ENCODE results near the gene ELK3. TPM values are rescaled to one million over a fixed set of nuclear protein-coding genes. Genes with fewer than 3 reads are reported as not detected.

The ELK3 gene
- total and polyA plus RNA-seq, 4 donors, result 13.6 to 73.8 (median 36.0) TPM

GRCh38 chr12:96212456-96213375, 18.5 kb downstream of the ELK3 start:
- Histone ChIP-seq H3K4me1 (ENCODE audit: control insufficient read depth in 1 of 2, insufficient read depth in 2 of 2, low read length in 2 of 2) (no peaks in the 10 kb centered on the region), H3K9me3 (ENCODE audit: control insufficient read depth, low read length) (no peaks in the 10 kb centered on the region), H3K4me3 (ENCODE audit: low read length in 2 of 2) (no peak overlapping the region), H3K27ac (ENCODE audit: low read depth in 1 of 2, low read length in 2 of 2) (no peak overlapping the region), H3K27me3 (ENCODE audit: control insufficient read depth in 1 of 2, insufficient read depth in 2 of 2, low read length in 1 of 2) (no peaks in the 10 kb centered on the region), H3K36me3 (ENCODE audit: control insufficient read depth in 1 of 2, insufficient read depth in 2 of 2, low read length in 1 of 2) (no peaks in the 10 kb centered on the region)
- ATAC-seq (ENCODE audit: low FRiP score) (no peak), DNase-seq (no peak)
- 86 to 89% methylated on average over 10 of the region's 10 CpGs for WGBS, 2 donors
- intact Hi-C loops (cut with DNase I), result loop anchor here (5.0 to 10.0 kb wide), 2 partner anchors 302 to 305 kb away; no protein-coding TSS in a partner anchor

- DNase-seq, result no peak
- Histone ChIP-seq H3K27ac (ENCODE audit: low read depth in 1 of 2, low read length in 2 of 2) (no peak overlapping the region), H3K9me3 (ENCODE audit: control insufficient read depth, low read length) (no peaks in the 10 kb centered on the region), H3K36me3 (ENCODE audit: control insufficient read depth in 1 of 2, insufficient read depth in 2 of 2, low read length in 1 of 2) (no peaks in the 10 kb centered on the region), H3K4me1 (ENCODE audit: control insufficient read depth in 1 of 2, insufficient read depth in 2 of 2, low read length in 2 of 2) (no peaks in the 10 kb centered on the region), H3K27me3 (ENCODE audit: control insufficient read depth in 1 of 2, insufficient read depth in 2 of 2, low read length in 1 of 2) (no peaks in the 10 kb centered on the region), H3K4me3 (ENCODE audit: low read length in 2 of 2) (no peak overlapping the region)
- no peak for ATAC-seq (ENCODE audit: low FRiP score)
- 87 to 92% methylated on average over 7 of the region's 7 CpGs for WGBS, 2 donors
- intact Hi-C loops (cut with DNase I), result loop anchor here (2.0 to 10.0 kb wide), 3 partner anchors 153 to 303 kb away; no protein-coding TSS in a partner anchor
Observed at GRCh38 chr12:96213869-96214268, 19.7 kb downstream of the ELK3 start.

DNA sequence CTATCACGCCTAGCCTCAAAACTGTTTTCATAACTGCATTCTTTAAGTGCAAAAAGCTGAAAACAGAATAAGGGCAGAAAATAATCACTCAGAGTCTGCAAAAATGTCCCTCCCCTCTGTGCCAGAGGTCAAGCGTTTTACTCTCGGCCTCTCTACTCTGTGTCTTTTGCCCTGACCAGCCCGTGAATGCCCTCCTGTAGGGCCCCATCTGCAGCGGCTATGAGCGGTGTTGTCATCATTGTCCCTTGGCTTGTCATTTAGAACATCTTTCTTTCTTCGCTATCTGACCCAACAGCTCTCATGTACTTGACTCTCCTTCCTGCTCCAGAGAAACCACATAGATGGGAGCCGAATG, 21.7 kb downstream of the ELK3 start:
- intact Hi-C loops (cut with DNase I), result loop anchor here (1.0 to 10.0 kb wide), 4 partner anchors 155 to 299 kb away; partner anchors contain the start of gene CDK17 (in 1 of the 2)
- Histone ChIP-seq H3K27ac (ENCODE audit: low read depth in 1 of 2, low read length in 2 of 2) (no peak overlapping the region), H3K4me1 (ENCODE audit: control insufficient read depth in 1 of 2, insufficient read depth in 2 of 2, low read length in 2 of 2) (no peaks in the 10 kb centered on the region), H3K9me3 (ENCODE audit: control insufficient read depth, low read length) (no peaks in the 10 kb centered on the region), H3K4me3 (ENCODE audit: low read length in 2 of 2) (no peak overlapping the region), H3K27me3 (ENCODE audit: control insufficient read depth in 1 of 2, insufficient read depth in 2 of 2, low read length in 1 of 2) (no peaks in the 10 kb centered on the region), H3K36me3 (ENCODE audit: control insufficient read depth in 1 of 2, insufficient read depth in 2 of 2, low read length in 1 of 2) (no peaks in the 10 kb centered on the region)
- no peak for DNase-seq
- ATAC-seq (ENCODE audit: low FRiP score), result no peak
- WGBS, 2 donors, result 90 to 91% methylated on average over 8 of the region's 8 CpGs

DNA sequence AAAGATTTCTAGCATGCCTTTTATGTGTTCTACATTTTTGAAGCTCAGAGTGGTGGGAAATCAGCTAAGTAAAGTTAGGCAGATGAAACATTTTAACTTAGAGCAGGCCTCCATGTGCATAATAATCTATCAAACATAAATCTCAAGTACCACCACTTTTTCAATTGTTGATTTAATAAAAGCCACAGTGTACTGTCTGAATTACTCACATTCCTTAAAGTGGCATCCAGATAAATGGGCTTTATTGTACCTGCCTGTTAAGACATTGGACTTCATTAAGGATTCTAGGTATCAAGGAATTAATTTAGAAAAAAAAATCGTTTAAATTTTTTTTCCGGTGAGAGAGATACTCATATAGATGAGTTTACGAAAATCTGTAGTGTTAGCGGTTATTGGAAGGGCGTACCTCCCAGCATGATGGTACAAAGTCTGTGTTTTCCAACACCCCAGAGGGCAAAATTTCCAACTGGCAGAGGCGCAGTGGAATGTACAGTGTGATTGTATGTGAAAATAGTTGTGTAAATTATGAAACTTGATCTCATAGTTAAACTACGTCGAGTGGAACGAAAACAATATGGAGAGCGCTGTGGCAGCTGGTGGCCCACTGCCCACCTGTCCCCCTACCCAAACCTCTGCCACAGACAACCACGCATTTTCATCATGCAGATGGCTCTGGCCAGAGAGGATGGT, 25.0 kb downstream of the ELK3 start:
- WGBS, 2 donors, result 87 to 88% methylated on average over 11 of the region's 11 CpGs
- intact Hi-C loops (cut with DNase I), result loop anchor here (5.0 to 10.0 kb wide), 2 partner anchors 183 to 296 kb away; partner anchors contain the start of gene CDK17 (in 1 of the 2)
- no peak for ATAC-seq (ENCODE audit: low FRiP score)
- Histone ChIP-seq H3K36me3 (ENCODE audit: control insufficient read depth in 1 of 2, insufficient read depth in 2 of 2, low read length in 1 of 2) (no peaks in the 10 kb centered on the region), H3K27ac (ENCODE audit: low read depth in 1 of 2, low read length in 2 of 2) (no peak overlapping the region), H3K9me3 (ENCODE audit: control insufficient read depth, low read length) (no peaks in the 10 kb centered on the region), H3K27me3 (ENCODE audit: control insufficient read depth in 1 of 2, insufficient read depth in 2 of 2, low read length in 1 of 2) (no peaks in the 10 kb centered on the region), H3K4me1 (ENCODE audit: control insufficient read depth in 1 of 2, insufficient read depth in 2 of 2, low read length in 2 of 2) (no peaks in the 10 kb centered on the region), H3K4me3 (ENCODE audit: low read length in 2 of 2) (no peak overlapping the region)
- peak in 1 of 2 donors; percentile 35 for DNase-seq

DNA sequence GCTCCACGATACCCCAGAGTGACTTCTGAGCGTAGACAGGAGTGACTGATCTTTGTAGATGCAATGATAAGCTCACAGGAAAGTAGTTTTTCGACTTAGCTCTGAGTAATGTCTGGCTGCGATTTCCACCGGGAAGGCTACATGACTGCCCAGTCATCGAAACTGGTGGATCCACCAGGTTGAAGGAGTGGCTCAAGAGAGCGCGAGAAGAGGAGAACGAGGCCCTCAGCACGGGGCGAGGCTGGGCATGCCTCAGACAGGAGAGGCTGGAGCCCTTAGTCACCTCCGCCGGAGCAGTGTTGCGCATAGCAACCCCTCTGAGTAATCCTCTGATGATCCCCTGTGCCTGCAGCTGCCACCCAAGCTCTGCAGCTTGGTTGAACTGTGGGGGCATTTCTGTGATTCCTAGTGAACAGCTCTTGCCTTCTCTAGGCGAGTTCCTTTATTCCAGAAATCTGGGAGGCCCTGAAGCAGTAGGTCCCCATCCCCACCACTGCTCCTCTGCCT, 25.6 kb downstream of the ELK3 start:
- no peak overlapping the region for H3K4me3 ChIP-seq (ENCODE audit: low read length in 2 of 2)
- H3K9me3 ChIP-seq (ENCODE audit: control insufficient read depth, low read length), result no peaks in the 10 kb centered on the region
- ATAC-seq (ENCODE audit: low FRiP score) (no peak), DNase-seq (peak; percentile 59 to 75)
- 68 to 74% methylated on average over 15 of the region's 15 CpGs for WGBS, 2 donors
- no peaks in the 10 kb centered on the region for H3K36me3 ChIP-seq (ENCODE audit: control insufficient read depth in 1 of 2, insufficient read depth in 2 of 2, low read length in 1 of 2)
- no peaks in the 10 kb centered on the region for H3K27me3 ChIP-seq (ENCODE audit: control insufficient read depth in 1 of 2, insufficient read depth in 2 of 2, low read length in 1 of 2)
- intact Hi-C loops (cut with DNase I), result loop anchor here (5.0 to 10.0 kb wide), 2 partner anchors 183 to 295 kb away; partner anchors contain the start of gene CDK17 (in 1 of the 2)
- H3K4me1 ChIP-seq (ENCODE audit: control insufficient read depth in 1 of 2, insufficient read depth in 2 of 2, low read length in 2 of 2), result no peaks in the 10 kb centered on the region
- no peak overlapping the region for H3K27ac ChIP-seq (ENCODE audit: low read depth in 1 of 2, low read length in 2 of 2)

DNA sequence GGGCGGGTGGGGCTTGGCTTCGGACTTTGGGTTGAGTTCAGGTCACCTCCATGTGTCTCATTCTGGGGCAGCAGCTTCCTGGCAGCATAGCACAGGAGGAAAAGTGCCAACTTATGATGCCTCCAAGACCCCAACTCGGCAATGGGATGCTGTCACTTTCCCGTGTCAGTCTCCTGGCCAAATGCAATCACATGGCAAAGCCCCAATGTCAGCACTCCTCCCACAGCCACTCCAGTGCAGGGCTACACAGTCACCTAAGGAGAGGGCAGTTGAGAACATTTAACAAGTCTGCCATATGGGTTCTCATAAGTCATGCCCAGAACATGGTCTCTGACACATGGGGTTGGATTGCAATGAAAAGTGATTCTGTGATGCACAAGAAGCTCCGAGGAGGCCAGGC, 26.7 kb downstream of the ELK3 start:
- Histone ChIP-seq H3K27ac (ENCODE audit: low read depth in 1 of 2, low read length in 2 of 2) (no peak overlapping the region), H3K36me3 (ENCODE audit: control insufficient read depth in 1 of 2, insufficient read depth in 2 of 2, low read length in 1 of 2) (no peaks in the 10 kb centered on the region), H3K9me3 (ENCODE audit: control insufficient read depth, low read length) (no peaks in the 10 kb centered on the region), H3K4me3 (ENCODE audit: low read length in 2 of 2) (no peak overlapping the region), H3K27me3 (ENCODE audit: control insufficient read depth in 1 of 2, insufficient read depth in 2 of 2, low read length in 1 of 2) (no peaks in the 10 kb centered on the region), H3K4me1 (ENCODE audit: control insufficient read depth in 1 of 2, insufficient read depth in 2 of 2, low read length in 2 of 2) (no peaks in the 10 kb centered on the region)
- WGBS, 2 donors, result 30 to 42% methylated on average over 5 of the region's 5 CpGs
- peak in 1 of 2 donors; percentile 43 for DNase-seq
- no peak for ATAC-seq (ENCODE audit: low FRiP score)
- intact Hi-C loops (cut with DNase I), result no loop called here

DNA sequence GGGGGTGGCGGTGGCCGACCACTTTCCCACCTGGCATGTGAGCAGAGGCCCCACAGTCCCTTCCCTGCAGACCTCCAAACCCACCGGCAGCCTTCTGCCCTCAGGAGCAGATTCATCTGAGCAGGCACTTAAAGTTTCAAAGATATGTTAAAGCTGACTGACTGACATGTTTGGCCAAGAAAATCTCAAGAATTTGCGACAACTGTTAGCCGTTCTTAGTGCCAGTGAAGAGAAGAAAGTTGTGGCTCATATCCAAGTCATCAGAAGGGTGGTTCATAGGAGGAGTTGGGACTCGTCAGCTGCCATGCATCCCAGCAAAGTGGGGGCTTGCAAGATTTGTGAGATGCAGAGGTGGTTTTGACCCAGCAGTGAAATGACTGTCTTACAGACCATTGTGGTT, 27.2 kb downstream of the ELK3 start:
- H3K9me3 ChIP-seq (ENCODE audit: control insufficient read depth, low read length), result no peaks in the 10 kb centered on the region
- no peaks in the 10 kb centered on the region for H3K27me3 ChIP-seq (ENCODE audit: control insufficient read depth in 1 of 2, insufficient read depth in 2 of 2, low read length in 1 of 2)
- intact Hi-C loops (cut with DNase I), result no loop called here
- 31 to 51% methylated on average over 6 of the region's 6 CpGs for WGBS, 2 donors
- DNase-seq (peak in 1 of 2 donors; percentile 65), ATAC-seq (ENCODE audit: low FRiP score) (no peak)
- no peaks in the 10 kb centered on the region for H3K4me1 ChIP-seq (ENCODE audit: control insufficient read depth in 1 of 2, insufficient read depth in 2 of 2, low read length in 2 of 2)
- no peak overlapping the region for H3K27ac ChIP-seq (ENCODE audit: low read depth in 1 of 2, low read length in 2 of 2)
- no peak overlapping the region for H3K4me3 ChIP-seq (ENCODE audit: low read length in 2 of 2)
- H3K36me3 ChIP-seq (ENCODE audit: control insufficient read depth in 1 of 2, insufficient read depth in 2 of 2, low read length in 1 of 2), result no peaks in the 10 kb centered on the region

DNA sequence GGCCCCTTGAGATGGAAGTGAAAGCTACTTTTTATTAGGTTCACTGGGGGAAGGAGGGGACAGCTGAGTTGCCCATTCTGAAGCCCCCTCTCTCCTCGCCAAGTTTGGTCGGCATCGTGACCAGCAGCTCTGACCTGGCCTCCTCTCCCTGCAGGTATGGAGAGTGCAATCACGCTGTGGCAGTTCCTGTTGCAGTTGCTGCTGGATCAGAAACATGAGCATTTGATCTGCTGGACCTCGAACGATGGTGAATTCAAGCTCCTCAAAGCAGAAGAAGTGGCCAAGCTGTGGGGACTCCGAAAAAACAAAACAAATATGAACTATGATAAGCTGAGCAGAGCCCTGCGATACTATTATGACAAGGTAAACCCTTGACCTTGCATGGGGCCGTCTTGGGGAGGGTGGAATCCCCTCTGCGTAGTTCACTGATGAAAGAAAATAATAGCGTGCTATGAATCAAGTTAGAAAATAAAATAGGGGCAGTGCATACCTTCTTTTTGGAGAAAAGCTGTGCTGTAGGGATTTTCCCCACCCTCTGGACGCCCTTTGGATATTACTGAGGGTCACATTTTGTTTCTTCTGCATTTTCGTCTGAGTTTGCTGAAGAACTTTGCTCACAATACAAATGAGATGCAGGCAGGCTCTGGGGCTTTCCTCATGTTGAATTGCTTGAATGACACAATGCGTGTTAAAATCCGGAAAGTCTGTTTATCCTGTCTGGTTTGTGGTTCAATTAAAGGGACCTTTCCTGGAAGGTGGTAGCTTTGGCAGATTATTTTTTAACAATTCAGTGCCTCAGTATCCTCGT, 29.4 kb downstream of the ELK3 start:
- no peak for ATAC-seq (ENCODE audit: low FRiP score)
- H3K27me3 ChIP-seq (ENCODE audit: control insufficient read depth in 1 of 2, insufficient read depth in 2 of 2, low read length in 1 of 2), result no peaks in the 10 kb centered on the region
- peaks cover 0 to 2% of the 10 kb centered on the region in 2 donors for H3K36me3 ChIP-seq (ENCODE audit: control insufficient read depth in 1 of 2, insufficient read depth in 2 of 2, low read length in 1 of 2)
- intact Hi-C loops (cut with DNase I), result no loop called here
- H3K9me3 ChIP-seq (ENCODE audit: control insufficient read depth, low read length), result no peaks in the 10 kb centered on the region
- 85 to 90% methylated on average over 16 of the region's 16 CpGs for WGBS, 2 donors
- H3K4me3 ChIP-seq (ENCODE audit: low read length in 2 of 2), result no peak overlapping the region
- no peaks in the 10 kb centered on the region for H3K4me1 ChIP-seq (ENCODE audit: control insufficient read depth in 1 of 2, insufficient read depth in 2 of 2, low read length in 2 of 2)
- H3K27ac ChIP-seq (ENCODE audit: low read depth in 1 of 2, low read length in 2 of 2), result no peak overlapping the region
- DNase-seq, result peak in 1 of 2 donors; percentile 41
